ENCODE results near the gene PIGR. TPM values are rescaled to one million over a fixed set of nuclear protein-coding genes. Genes with fewer than 3 reads are reported as not detected.

Gene PIGR
- total RNA-seq, 2 experiments from 2014 or later = 0.03 TPM; not detected in 1

DNA sequence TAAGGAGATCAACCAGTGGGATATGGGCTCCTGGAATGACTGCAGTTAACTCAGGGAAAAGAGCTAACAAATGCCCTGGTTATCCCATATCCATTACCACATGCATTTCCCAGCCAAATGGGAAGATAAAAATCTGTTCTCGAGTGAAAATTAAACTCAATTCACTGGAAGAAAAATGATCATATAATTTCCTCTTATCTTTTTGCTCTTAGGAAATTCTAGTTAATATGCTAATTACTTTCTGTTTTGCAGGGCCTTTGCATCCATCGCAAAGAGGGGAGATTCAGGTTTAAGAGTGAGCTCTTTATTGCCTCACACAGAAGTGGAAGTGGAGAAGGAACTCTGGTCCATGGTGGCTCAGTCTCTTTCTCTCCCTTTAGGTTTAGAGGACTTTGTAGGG, 52.9 kb downstream of the PIGR start:
- H3K9me2 ChIP-seq (ENCODE audit: insufficient read depth, low read length) = no peaks in the 10 kb centered on the region
- intact Hi-C loops (cut with micrococcal nuclease; ENCODE audit: unreplicated experiment) = no loop called here
- H3K9me3 ChIP-seq (ENCODE audit: low read length) = no peaks in the 10 kb centered on the region
- no peak overlapping the region for H3K4me3 ChIP-seq (ENCODE audit: low read depth, low read length, poor library complexity, severe bottlenecking)
- no peaks in the 10 kb centered on the region for H3K36me3 ChIP-seq (ENCODE audit: insufficient read depth, low read length)
- no peaks in the 10 kb centered on the region for H4K20me1 ChIP-seq (ENCODE audit: insufficient read depth, low read length)
- no peaks in the 10 kb centered on the region for H3K4me1 ChIP-seq (ENCODE audit: insufficient read depth, low read length, poor library complexity, severe bottlenecking)
- H3K4me2 ChIP-seq (ENCODE audit: low read length) = no peak overlapping the region
- no peaks in the 10 kb centered on the region for H3K79me2 ChIP-seq (ENCODE audit: insufficient read depth, low read depth, low read length)
- ChIA-PET CTCF (ENCODE audit: unreplicated experiment) (no interaction called here), POLR2A (no interaction called here)
- no TSS peak for BruUV-seq (replicated peaks)
- no peak for DNase-seq (ENCODE audit: low spot score)
- no peak overlapping the region for H3K27ac ChIP-seq (ENCODE audit: low read depth, low read length, poor library complexity, severe bottlenecking)
- TF ChIP-seq EZH2phosphoT487 (IDR thresholded peaks at IDR 0.05; ENCODE audit: borderline replicate concordance, low read depth, low read length) = no peak
- TF ChIP-seq, protein P1, sequence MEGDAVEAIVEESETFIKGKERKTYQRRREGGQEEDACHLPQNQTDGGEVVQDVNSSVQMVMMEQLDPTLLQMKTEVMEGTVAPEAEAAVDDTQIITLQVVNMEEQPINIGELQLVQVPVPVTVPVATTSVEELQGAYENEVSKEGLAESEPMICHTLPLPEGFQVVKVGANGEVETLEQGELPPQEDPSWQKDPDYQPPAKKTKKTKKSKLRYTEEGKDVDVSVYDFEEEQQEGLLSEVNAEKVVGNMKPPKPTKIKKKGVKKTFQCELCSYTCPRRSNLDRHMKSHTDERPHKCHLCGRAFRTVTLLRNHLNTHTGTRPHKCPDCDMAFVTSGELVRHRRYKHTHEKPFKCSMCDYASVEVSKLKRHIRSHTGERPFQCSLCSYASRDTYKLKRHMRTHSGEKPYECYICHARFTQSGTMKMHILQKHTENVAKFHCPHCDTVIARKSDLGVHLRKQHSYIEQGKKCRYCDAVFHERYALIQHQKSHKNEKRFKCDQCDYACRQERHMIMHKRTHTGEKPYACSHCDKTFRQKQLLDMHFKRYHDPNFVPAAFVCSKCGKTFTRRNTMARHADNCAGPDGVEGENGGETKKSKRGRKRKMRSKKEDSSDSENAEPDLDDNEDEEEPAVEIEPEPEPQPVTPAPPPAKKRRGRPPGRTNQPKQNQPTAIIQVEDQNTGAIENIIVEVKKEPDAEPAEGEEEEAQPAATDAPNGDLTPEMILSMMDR (conservative IDR thresholded peaks at IDR 0.05; ENCODE audit: low read length) = no peak
- H2AFZ ChIP-seq (ENCODE audit: low read length) = no peak overlapping the region

GRCh38 chr1:206892351-206892984, 53.8 kb downstream of the PIGR start:
- Histone ChIP-seq H3K27ac (ENCODE audit: low read depth, low read length, poor library complexity, severe bottlenecking) (no peak overlapping the region), H3K4me1 (ENCODE audit: insufficient read depth, low read length, poor library complexity, severe bottlenecking) (no peaks in the 10 kb centered on the region), H2AFZ (ENCODE audit: low read length) (no peak overlapping the region), H3K4me3 (ENCODE audit: low read depth, low read length, poor library complexity, severe bottlenecking) (no peak overlapping the region), H3K79me2 (ENCODE audit: insufficient read depth, low read depth, low read length) (no peaks in the 10 kb centered on the region), H3K9me2 (ENCODE audit: insufficient read depth, low read length) (no peaks in the 10 kb centered on the region), H3K4me2 (ENCODE audit: low read length) (no peak overlapping the region), H3K9me3 (ENCODE audit: low read length) (no peaks in the 10 kb centered on the region), H3K36me3 (ENCODE audit: insufficient read depth, low read length) (no peaks in the 10 kb centered on the region), H4K20me1 (ENCODE audit: insufficient read depth, low read length) (no peaks in the 10 kb centered on the region)
- ChIA-PET POLR2A (no interaction called here), CTCF (ENCODE audit: unreplicated experiment) (interaction anchor here (0.6 kb wide), 1 partner anchor 242 kb away, joined by 3 read pairs; no protein-coding TSS in a partner anchor)
- intact Hi-C loops (cut with micrococcal nuclease; ENCODE audit: unreplicated experiment) = no loop called here
- no TSS peak for BruUV-seq (replicated peaks)
- no peak for DNase-seq (ENCODE audit: low spot score)
- TF ChIP-seq EZH2phosphoT487 (IDR thresholded peaks at IDR 0.05; ENCODE audit: borderline replicate concordance, low read depth, low read length) = no peak
- TF ChIP-seq, protein P1 (conservative IDR thresholded peaks at IDR 0.05; ENCODE audit: low read length) = no peak

GRCh38 chr1:206891412-206891811, 54.9 kb downstream of the PIGR start:
- no peaks in the 10 kb centered on the region for H3K36me3 ChIP-seq (ENCODE audit: insufficient read depth, low read length)
- intact Hi-C loops (cut with micrococcal nuclease; ENCODE audit: unreplicated experiment) = no loop called here
- DNase-seq (ENCODE audit: low spot score) = no peak
- H3K79me2 ChIP-seq (ENCODE audit: insufficient read depth, low read depth, low read length) = no peaks in the 10 kb centered on the region
- no peaks in the 10 kb centered on the region for H4K20me1 ChIP-seq (ENCODE audit: insufficient read depth, low read length)
- H3K9me3 ChIP-seq (ENCODE audit: low read length) = no peaks in the 10 kb centered on the region
- H3K4me1 ChIP-seq (ENCODE audit: insufficient read depth, low read length, poor library complexity, severe bottlenecking) = no peaks in the 10 kb centered on the region
- TF ChIP-seq, protein P1 (conservative IDR thresholded peaks at IDR 0.05; ENCODE audit: low read length) = no peak
- TF ChIP-seq EZH2phosphoT487 (IDR thresholded peaks at IDR 0.05; ENCODE audit: borderline replicate concordance, low read depth, low read length) = no peak
- ChIA-PET POLR2A (no interaction called here), CTCF (ENCODE audit: unreplicated experiment) (no interaction called here)
- no peak overlapping the region for H3K4me2 ChIP-seq (ENCODE audit: low read length)
- no TSS peak for BruUV-seq (replicated peaks)
- H2AFZ ChIP-seq (ENCODE audit: low read length) = no peak overlapping the region
- no peak overlapping the region for H3K4me3 ChIP-seq (ENCODE audit: low read depth, low read length, poor library complexity, severe bottlenecking)
- H3K9me2 ChIP-seq (ENCODE audit: insufficient read depth, low read length) = no peaks in the 10 kb centered on the region
- no peak overlapping the region for H3K27ac ChIP-seq (ENCODE audit: low read depth, low read length, poor library complexity, severe bottlenecking)
